Measurements from ENCODE around the gene CCBE1.

DNA sequence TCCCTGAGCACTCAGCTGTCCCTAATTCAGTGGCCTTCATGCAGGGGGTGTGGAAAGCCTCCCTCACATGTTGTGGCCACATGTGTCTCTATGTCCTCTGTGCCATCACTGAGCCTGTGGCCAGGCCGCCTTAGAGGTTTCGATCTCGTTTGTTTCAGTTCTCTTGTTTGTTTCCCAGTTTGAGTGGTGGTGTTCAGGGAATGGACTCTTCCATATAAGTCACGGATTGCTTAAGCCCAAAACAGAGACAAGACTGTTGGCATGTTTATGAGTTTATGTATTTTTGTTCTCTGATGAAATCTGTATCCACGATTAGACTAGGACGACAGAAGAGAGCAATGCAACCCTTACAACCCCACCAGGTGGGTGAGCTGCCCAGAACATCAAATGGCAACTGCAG is 134.5 kb downstream of the CCBE1 start:
- TF ChIP-seq, protein P1, sequence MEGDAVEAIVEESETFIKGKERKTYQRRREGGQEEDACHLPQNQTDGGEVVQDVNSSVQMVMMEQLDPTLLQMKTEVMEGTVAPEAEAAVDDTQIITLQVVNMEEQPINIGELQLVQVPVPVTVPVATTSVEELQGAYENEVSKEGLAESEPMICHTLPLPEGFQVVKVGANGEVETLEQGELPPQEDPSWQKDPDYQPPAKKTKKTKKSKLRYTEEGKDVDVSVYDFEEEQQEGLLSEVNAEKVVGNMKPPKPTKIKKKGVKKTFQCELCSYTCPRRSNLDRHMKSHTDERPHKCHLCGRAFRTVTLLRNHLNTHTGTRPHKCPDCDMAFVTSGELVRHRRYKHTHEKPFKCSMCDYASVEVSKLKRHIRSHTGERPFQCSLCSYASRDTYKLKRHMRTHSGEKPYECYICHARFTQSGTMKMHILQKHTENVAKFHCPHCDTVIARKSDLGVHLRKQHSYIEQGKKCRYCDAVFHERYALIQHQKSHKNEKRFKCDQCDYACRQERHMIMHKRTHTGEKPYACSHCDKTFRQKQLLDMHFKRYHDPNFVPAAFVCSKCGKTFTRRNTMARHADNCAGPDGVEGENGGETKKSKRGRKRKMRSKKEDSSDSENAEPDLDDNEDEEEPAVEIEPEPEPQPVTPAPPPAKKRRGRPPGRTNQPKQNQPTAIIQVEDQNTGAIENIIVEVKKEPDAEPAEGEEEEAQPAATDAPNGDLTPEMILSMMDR (IDR thresholded peaks at IDR 0.05; ENCODE audit: poor library complexity, severe bottlenecking): no peak
- TF ChIP-seq EZH2 (IDR thresholded peaks at IDR 0.05; ENCODE audit: borderline replicate concordance, insufficient read depth, low read length, poor library complexity, severe bottlenecking) (no peak), POLR2AphosphoS5 (IDR thresholded peaks at IDR 0.05) (no peak), EP300 (conservative IDR thresholded peaks at IDR 0.05; ENCODE audit: poor library complexity, severe bottlenecking) (no peak), TAF1 (IDR thresholded peaks at IDR 0.05; ENCODE audit: low read depth) (no peak), RAD21 (conservative IDR thresholded peaks at IDR 0.05) (no peak), SMC3 (conservative IDR thresholded peaks at IDR 0.05; ENCODE audit: poor library complexity) (no peak)
- TF ChIP-seq, protein P2, sequence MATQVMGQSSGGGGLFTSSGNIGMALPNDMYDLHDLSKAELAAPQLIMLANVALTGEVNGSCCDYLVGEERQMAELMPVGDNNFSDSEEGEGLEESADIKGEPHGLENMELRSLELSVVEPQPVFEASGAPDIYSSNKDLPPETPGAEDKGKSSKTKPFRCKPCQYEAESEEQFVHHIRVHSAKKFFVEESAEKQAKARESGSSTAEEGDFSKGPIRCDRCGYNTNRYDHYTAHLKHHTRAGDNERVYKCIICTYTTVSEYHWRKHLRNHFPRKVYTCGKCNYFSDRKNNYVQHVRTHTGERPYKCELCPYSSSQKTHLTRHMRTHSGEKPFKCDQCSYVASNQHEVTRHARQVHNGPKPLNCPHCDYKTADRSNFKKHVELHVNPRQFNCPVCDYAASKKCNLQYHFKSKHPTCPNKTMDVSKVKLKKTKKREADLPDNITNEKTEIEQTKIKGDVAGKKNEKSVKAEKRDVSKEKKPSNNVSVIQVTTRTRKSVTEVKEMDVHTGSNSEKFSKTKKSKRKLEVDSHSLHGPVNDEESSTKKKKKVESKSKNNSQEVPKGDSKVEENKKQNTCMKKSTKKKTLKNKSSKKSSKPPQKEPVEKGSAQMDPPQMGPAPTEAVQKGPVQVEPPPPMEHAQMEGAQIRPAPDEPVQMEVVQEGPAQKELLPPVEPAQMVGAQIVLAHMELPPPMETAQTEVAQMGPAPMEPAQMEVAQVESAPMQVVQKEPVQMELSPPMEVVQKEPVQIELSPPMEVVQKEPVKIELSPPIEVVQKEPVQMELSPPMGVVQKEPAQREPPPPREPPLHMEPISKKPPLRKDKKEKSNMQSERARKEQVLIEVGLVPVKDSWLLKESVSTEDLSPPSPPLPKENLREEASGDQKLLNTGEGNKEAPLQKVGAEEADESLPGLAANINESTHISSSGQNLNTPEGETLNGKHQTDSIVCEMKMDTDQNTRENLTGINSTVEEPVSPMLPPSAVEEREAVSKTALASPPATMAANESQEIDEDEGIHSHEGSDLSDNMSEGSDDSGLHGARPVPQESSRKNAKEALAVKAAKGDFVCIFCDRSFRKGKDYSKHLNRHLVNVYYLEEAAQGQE (IDR thresholded peaks at IDR 0.05; ENCODE audit: borderline replicate concordance): no peak
